Stimulated activated naive CD8-positive, alpha-beta T cell treated with anti-CD3 and anti-CD28 coated beads, Interleukin-15, Interleukin-2, amounts not matched to agents 100 ng/mL and 50 ng/mL, for 24 hours (primary cell): Measurements from ENCODE around the gene PISD.

Source experiments
- H3K27ac Mint-ChIP-seq: one replicate; pipeline ENCODE4 v1.8.0; 2021; ENCODE audit warnings: mild to moderate bottlenecking, mixed read lengths
- H3K27me3 Mint-ChIP-seq: one replicate; pipeline ENCODE4 v1.8.0; 2021; ENCODE audit warnings: mixed read lengths
- H3K36me3 Mint-ChIP-seq: one replicate; pipeline ENCODE4 v1.8.0; 2021; ENCODE audit warnings: low read depth, mixed read lengths
- H3K4me1 Mint-ChIP-seq: one replicate; pipeline ENCODE4 v1.8.0; 2021; ENCODE audit warnings: low read depth, mixed read lengths
- H3K4me3 Mint-ChIP-seq: one replicate; pipeline ENCODE4 v1.8.0; 2021; ENCODE audit warnings: mild to moderate bottlenecking, mixed read lengths
- H3K9me3 Mint-ChIP-seq: one replicate; pipeline ENCODE4 v1.8.0; 2021; ENCODE audit warnings: mixed read lengths

Gene PISD

GRCh38 chr22:31637891-31638618 lies 24.0 kb downstream of the PISD start:
- Mint-ChIP-seq H3K9me3 (no peaks in the 10 kb centered on the region), H3K27me3 (no peaks in the 10 kb centered on the region), H3K4me3 (peak overlapping the region; percentile 53), H3K4me1 (peaks cover 49% of the 10 kb centered on the region), H3K27ac (peak overlapping the region; percentile 86), H3K36me3 (peaks cover 8% of the 10 kb centered on the region)

- Mint-ChIP-seq H3K36me3 (peaks cover 8% of the 10 kb centered on the region), H3K27me3 (no peaks in the 10 kb centered on the region), H3K9me3 (no peaks in the 10 kb centered on the region), H3K4me1 (peaks cover 49% of the 10 kb centered on the region), H3K4me3 (peak overlapping the region; percentile 53), H3K27ac (peak overlapping the region; percentile 86)
Observed at GRCh38 chr22:31637447-31637890, 24.5 kb downstream of the PISD start.

GRCh38 chr22:31635638-31636306 lies 26.2 kb downstream of the PISD start:
- peaks cover 3% of the 10 kb centered on the region for H3K36me3 Mint-ChIP-seq
- no peaks in the 10 kb centered on the region for H3K9me3 Mint-ChIP-seq
- no peak overlapping the region for H3K4me3 Mint-ChIP-seq
- H3K27me3 Mint-ChIP-seq = no peaks in the 10 kb centered on the region
- no peak overlapping the region for H3K27ac Mint-ChIP-seq
- H3K4me1 Mint-ChIP-seq = peaks cover 51% of the 10 kb centered on the region

- Mint-ChIP-seq H3K4me1 (peaks cover 42% of the 10 kb centered on the region), H3K36me3 (peaks cover 15% of the 10 kb centered on the region), H3K27ac (peak overlapping the region; percentile 87), H3K4me3 (peak overlapping the region; percentile 85), H3K27me3 (no peaks in the 10 kb centered on the region), H3K9me3 (no peaks in the 10 kb centered on the region)
Observed at GRCh38 chr22:31631436-31631835, 30.6 kb downstream of the PISD start.

GRCh38 chr22:31630331-31631329 lies 31.4 kb downstream of the PISD start:
- Mint-ChIP-seq H3K27me3 (no peaks in the 10 kb centered on the region), H3K9me3 (no peaks in the 10 kb centered on the region), H3K4me1 (peaks cover 42% of the 10 kb centered on the region), H3K4me3 (peak overlapping the region; percentile 85), H3K36me3 (peaks cover 15% of the 10 kb centered on the region), H3K27ac (peak overlapping the region; percentile 93)

GRCh38 chr22:31629741-31630184 lies 32.3 kb downstream of the PISD start:
- Mint-ChIP-seq H3K9me3 (no peaks in the 10 kb centered on the region), H3K27ac (peak overlapping the region; percentile 89), H3K27me3 (no peaks in the 10 kb centered on the region), H3K36me3 (peaks cover 15% of the 10 kb centered on the region), H3K4me3 (peak overlapping the region; percentile 85), H3K4me1 (peaks cover 44% of the 10 kb centered on the region)

- Mint-ChIP-seq H3K36me3 (peaks cover 18% of the 10 kb centered on the region), H3K27me3 (no peaks in the 10 kb centered on the region), H3K4me1 (peaks cover 45% of the 10 kb centered on the region), H3K27ac (peak overlapping the region; percentile 89), H3K9me3 (no peaks in the 10 kb centered on the region), H3K4me3 (peak overlapping the region; percentile 85)
Observed at GRCh38 chr22:31628969-31629708, 32.9 kb downstream of the PISD start.

- Mint-ChIP-seq H3K27ac (peak overlapping the region; percentile 79), H3K36me3 (peaks cover 15% of the 10 kb centered on the region), H3K4me1 (peaks cover 39% of the 10 kb centered on the region), H3K9me3 (no peaks in the 10 kb centered on the region), H3K27me3 (no peaks in the 10 kb centered on the region), H3K4me3 (peak overlapping the region; percentile 45)
Observed at GRCh38 chr22:31628362-31628761, 33.7 kb downstream of the PISD start.

GRCh38 chr22:31627223-31627731 lies 34.7 kb downstream of the PISD start:
- Mint-ChIP-seq H3K4me1 (peaks cover 39% of the 10 kb centered on the region), H3K27me3 (no peaks in the 10 kb centered on the region), H3K36me3 (peaks cover 15% of the 10 kb centered on the region), H3K4me3 (no peak overlapping the region), H3K9me3 (no peaks in the 10 kb centered on the region), H3K27ac (peak overlapping the region; percentile 63)

- peaks cover 21% of the 10 kb centered on the region for H3K36me3 Mint-ChIP-seq
- no peaks in the 10 kb centered on the region for H3K27me3 Mint-ChIP-seq
- no peak overlapping the region for H3K4me3 Mint-ChIP-seq
- peaks cover 41% of the 10 kb centered on the region for H3K4me1 Mint-ChIP-seq
- no peaks in the 10 kb centered on the region for H3K9me3 Mint-ChIP-seq
- H3K27ac Mint-ChIP-seq = peak overlapping the region; percentile 65
Observed at GRCh38 chr22:31626427-31627150, 35.4 kb downstream of the PISD start.

GRCh38 chr22:31625661-31626426 lies 36.2 kb downstream of the PISD start:
- Mint-ChIP-seq H3K27ac (peak overlapping the region; percentile 65), H3K4me1 (peaks cover 37% of the 10 kb centered on the region), H3K36me3 (peaks cover 26% of the 10 kb centered on the region), H3K27me3 (no peaks in the 10 kb centered on the region), H3K4me3 (no peak overlapping the region), H3K9me3 (no peaks in the 10 kb centered on the region)

GRCh38 chr22:31625257-31625640 lies 36.8 kb downstream of the PISD start:
- H3K4me1 Mint-ChIP-seq = peaks cover 37% of the 10 kb centered on the region
- H3K9me3 Mint-ChIP-seq = no peaks in the 10 kb centered on the region
- H3K36me3 Mint-ChIP-seq = peaks cover 30% of the 10 kb centered on the region
- H3K27ac Mint-ChIP-seq = peak overlapping the region; percentile 51
- H3K27me3 Mint-ChIP-seq = no peaks in the 10 kb centered on the region
- no peak overlapping the region for H3K4me3 Mint-ChIP-seq
